ENCODE results near the gene RTRAF.

The RTRAF gene

GRCh38 chr14:51996148-51996746, 6.9 kb downstream of the RTRAF start:
- no peak for DNase-seq

- no peak for DNase-seq
Measured at GRCh38 chr14:51998348-51998747, 9.0 kb downstream of the RTRAF start.

- no peak for DNase-seq
Measured at GRCh38 chr14:51999084-51999483, 9.7 kb downstream of the RTRAF start.

GRCh38 chr14:52000019-52000582, 10.8 kb downstream of the RTRAF start:
- no peak for DNase-seq

GRCh38 chr14:52000696-52001095, 11.3 kb downstream of the RTRAF start:
- no peak for DNase-seq

- no peak for DNase-seq
Measured at GRCh38 chr14:52002542-52002941, 13.2 kb downstream of the RTRAF start.

GRCh38 chr14:52003324-52003723, 14.0 kb downstream of the RTRAF start:
- DNase-seq: no peak

- no peak for DNase-seq
Measured at GRCh38 chr14:52005625-52006024, 16.3 kb downstream of the RTRAF start.

GRCh38 chr14:52006361-52006760, 17.0 kb downstream of the RTRAF start:
- no peak for DNase-seq

GRCh38 chr14:52007211-52007610, 17.9 kb downstream of the RTRAF start:
- no peak for DNase-seq

- no peak for DNase-seq
Measured at GRCh38 chr14:52007637-52008036, 18.3 kb downstream of the RTRAF start.

GRCh38 chr14:52008136-52008535, 18.8 kb downstream of the RTRAF start:
- no peak for DNase-seq

- no peak for DNase-seq
Measured at GRCh38 chr14:52010173-52010693, 20.9 kb downstream of the RTRAF start.

GRCh38 chr14:52011523-52011922, 22.2 kb downstream of the RTRAF start:
- DNase-seq: no peak

GRCh38 chr14:52012635-52013034, 23.3 kb downstream of the RTRAF start:
- no peak for DNase-seq

GRCh38 chr14:52013984-52014600, 24.7 kb downstream of the RTRAF start:
- peak in 1 of 2 donors; percentile 30 for DNase-seq

GRCh38 chr14:52014601-52015267, 25.4 kb downstream of the RTRAF start:
- no peak for DNase-seq

- no peak for DNase-seq
Measured at GRCh38 chr14:52015411-52016030, 26.2 kb downstream of the RTRAF start.

- no peak for DNase-seq
Measured at GRCh38 chr14:52018252-52018651, 28.9 kb downstream of the RTRAF start.

- no peak for DNase-seq
Measured at GRCh38 chr14:52018970-52019369, 29.6 kb downstream of the RTRAF start.

- DNase-seq: no peak
Measured at GRCh38 chr14:52020161-52020714, 30.9 kb downstream of the RTRAF start.

GRCh38 chr14:52020866-52021717, 31.7 kb downstream of the RTRAF start:
- DNase-seq: no peak
